GM12874 (cell line): ENCODE results near the gene JAML.

ENCODE experiments used
- TF ChIP-seq, protein P1 (sequence below): IDR thresholded peaks from 2 replicates; pipeline ENCODE4 v1.5.1; 2011; ENCODE audit warnings: low read depth, mild to moderate bottlenecking, control low read depth, low read length, moderate library complexity; ENCODE audit not compliant: insufficient read depth

JAML gene

DNA sequence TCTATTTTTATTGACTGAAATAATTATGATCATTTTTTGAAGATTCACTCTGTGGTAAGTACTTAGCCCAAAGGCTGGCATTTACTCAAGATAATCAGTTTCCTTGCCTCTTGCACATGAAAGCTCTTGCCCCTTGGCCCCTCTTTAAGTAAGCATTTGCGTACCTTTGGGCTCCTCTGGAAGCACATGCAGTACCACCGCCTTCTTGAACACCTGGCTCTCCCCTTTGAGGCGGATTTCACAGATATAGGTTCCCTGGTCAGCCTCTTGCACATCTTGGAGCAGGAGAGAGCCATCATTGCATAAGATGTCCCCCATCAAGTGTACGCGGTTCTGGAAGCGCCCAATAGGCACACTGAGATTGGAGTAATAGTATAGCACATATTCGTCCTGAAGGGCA lies 14.5 kb downstream of the JAML start:
- TF ChIP-seq, protein P1, sequence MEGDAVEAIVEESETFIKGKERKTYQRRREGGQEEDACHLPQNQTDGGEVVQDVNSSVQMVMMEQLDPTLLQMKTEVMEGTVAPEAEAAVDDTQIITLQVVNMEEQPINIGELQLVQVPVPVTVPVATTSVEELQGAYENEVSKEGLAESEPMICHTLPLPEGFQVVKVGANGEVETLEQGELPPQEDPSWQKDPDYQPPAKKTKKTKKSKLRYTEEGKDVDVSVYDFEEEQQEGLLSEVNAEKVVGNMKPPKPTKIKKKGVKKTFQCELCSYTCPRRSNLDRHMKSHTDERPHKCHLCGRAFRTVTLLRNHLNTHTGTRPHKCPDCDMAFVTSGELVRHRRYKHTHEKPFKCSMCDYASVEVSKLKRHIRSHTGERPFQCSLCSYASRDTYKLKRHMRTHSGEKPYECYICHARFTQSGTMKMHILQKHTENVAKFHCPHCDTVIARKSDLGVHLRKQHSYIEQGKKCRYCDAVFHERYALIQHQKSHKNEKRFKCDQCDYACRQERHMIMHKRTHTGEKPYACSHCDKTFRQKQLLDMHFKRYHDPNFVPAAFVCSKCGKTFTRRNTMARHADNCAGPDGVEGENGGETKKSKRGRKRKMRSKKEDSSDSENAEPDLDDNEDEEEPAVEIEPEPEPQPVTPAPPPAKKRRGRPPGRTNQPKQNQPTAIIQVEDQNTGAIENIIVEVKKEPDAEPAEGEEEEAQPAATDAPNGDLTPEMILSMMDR: no peak

DNA sequence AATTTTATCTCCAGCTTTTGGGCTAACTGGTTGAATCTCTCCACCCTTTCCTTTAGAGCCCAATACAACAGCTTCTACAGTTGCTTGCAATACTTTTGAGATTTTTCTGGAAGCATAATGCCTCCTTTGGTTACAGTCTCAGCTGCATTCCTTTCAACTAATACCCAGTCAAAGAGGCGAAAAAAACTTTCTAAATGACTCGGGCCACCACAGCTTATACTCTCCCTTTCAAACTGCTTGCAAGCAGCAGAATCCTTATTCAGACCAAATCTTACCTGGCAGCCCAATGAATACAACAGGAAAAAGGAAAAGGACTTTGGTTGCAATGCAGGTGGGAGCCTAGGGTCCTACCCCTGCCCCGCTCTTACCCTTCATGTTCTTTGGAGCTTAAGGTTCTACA lies 15.8 kb downstream of the JAML start:
- TF ChIP-seq, protein P1: no peak

DNA sequence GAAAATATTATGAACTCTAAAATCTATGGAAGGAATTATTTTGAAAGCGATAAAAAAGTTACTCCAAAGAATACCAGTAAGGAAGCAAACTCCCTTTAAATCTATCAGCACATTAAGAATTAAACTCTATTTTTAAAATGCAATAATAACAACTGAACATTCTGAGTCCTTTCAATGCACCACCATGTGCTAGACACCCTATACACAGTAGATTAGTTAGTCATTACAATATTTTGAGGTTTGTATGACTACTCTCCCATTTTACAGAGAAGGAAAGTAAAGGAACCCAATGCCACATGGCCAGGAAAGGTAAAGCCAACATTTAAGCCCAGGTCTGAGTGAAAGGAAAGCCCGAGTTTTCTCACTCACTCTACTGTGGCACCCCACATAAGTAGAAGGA lies 17.7 kb downstream of the JAML start:
- TF ChIP-seq, protein P1: no peak

DNA sequence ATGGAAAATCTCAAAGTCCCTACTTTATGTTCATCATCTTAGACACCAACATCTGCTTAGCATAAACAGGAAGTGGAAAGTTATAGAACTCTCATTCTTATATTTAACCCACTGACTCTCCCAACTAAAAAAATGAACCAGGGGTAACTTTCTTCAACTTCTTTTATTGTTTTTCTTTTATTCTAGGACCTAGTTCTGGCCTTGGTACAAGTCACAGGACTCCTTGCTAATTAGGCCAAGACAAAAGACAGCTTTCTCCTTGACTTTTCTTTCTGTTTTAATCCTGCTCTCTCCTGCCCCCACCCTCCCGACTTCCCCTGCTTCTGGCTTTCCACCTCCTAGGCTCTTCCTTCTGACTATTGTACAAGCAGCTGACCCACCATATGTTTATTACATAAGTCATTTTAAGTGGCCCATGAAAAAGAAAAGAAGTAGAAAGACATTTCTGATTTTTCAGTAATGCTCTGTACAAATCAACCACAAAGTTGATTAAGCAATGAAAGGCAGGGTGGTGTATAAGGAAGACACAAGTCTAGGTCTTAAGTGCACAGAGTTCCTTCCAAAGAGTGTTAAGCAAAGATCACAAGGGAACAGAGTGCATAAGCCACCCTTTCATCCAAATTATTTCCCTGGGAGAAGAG lies 18.3 kb downstream of the JAML start:
- TF ChIP-seq, protein P1: no peak

DNA sequence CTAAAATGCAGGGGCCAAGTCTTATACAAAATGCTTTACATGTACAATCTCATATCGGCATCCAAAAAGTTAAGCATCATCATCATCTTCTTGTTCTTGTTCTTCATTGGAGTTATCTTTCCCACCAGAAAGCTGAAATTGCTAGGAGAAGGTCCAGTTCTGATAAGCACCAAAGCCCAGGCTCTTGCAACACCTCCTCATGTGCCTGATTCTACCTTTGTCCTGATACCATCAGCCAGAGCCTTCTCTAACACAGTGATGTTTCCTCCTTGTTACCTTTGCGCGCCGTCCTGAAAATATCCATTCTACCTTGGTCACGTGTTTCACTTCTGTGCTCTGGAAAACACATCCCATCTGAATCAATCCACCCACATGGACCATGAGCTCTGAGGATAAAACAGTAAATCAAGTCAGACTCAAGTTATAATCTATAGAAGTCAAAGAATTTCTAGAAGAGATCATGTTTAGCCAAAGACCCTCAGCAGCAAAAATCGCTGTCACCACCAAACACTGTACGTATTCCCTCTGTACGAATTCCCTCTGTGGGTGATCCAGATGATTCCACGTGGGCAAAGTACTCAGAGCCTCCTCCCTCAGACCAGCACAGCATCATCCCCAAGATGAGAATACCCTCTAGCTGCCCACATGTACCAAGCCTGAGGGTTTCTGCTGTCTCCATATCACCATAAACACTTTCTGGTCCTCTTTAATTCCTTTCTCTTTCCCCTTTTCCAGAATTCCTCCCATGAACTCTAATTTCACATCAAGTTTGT lies 19.0 kb downstream of the JAML start:
- TF ChIP-seq, protein P1: no peak

DNA sequence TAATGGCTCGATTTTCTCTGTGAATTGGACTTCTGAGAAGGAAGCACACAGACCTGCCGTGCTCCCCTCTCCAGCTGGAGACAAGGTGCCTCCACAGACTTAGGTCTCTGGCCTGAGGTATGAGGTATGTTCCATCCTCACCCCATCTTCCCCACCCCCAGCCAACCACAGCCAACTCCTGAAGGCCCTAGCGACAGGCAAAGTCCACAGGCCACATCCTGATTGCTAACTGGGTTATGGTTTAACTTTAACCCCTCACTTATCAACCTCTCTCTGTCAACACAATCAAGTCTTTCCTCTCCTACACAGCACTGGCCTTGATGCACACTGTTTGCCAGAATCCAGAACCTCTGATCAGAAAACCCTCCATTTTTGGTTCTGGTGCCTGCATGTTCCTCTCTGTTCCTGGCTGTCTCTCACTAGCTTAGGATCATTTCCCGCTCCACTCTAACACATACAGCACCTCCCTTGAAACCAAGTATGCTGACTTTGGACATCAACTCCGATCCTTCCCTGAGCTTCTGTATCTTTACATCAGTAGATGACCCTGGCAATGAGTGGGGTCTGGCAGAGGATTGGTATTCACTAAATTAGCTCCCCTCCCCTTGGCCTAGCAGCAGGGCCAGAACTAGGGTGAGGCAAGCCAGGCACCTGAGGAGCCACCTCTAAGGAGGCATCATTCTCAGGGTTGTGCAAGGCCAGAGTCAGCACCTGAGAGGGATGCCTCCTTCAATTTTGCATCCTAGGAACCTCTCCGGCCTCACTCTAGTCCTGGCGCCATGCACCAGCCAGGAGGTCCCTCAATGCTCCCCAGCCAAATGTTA lies 22.0 kb downstream of the JAML start:
- TF ChIP-seq, protein P1: no peak

DNA sequence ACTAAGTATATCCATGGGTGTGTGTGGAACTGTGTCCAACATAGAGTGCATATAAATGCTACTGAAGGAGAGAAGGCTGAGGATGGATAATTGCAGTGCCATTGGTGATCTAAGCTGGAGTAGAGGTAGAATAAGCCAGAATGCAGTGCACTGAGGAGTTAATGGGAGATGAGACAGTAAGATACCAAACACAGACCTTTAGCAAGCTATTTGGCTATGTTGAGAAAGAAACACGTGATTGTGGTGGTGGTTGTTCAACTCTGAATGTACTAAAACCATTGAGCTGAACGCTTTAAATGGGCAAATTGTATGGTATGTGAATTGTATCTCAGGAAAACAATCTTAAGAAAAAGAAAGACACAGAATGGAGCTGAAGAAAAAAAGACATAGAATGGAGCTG lies 22.8 kb downstream of the JAML start:
- TF ChIP-seq, protein P1: no peak
